Testis (tissue), 2 donors: ENCODE results near the gene GPC1.

Experiments
- POLR2A ChIP-seq: fragments of 450-650 bp; IDR thresholded peaks from one replicate; pipeline ENCODE4 v1.6.1; 2017; ENCODE audit warnings: antibody characterized with exemption, mild to moderate bottlenecking, moderate library complexity
- TF ChIP-seq, protein P1 (sequence below), 3 experiments: fragments of 450-650 bp in 2 of 3; fragments of 200-600 bp in 1 of 3; sonication (generic) in 1 of 3; IDR thresholded peaks; one replicate each; pipeline ENCODE4 v1.5.1; 2016 to 2019; ENCODE audit warnings: antibody characterized with exemption in 3 of 3, mild to moderate bottlenecking in 2 of 3, moderate library complexity in 1 of 3

DNA sequence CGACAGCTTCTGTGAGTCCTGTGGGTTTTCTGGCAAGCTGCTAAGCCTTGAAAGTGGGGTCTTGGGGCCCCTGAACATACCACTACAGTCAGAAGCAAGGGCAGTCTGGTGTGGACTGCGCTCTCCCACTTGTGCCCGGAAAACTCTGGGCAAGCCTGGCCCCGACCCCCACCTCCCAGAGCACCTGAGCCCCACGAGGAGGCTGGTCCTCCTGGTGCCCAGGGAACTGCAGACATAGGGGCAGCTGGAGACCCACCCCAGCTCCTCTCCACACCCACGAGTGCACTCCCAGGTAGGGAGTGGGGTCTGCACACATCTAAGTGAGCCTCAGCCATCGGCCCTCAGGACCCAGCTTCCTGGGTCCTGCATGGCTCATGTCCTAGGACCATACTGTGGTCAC, 16.2 kb upstream of the GPC1 start:
- TF ChIP-seq, protein P1, sequence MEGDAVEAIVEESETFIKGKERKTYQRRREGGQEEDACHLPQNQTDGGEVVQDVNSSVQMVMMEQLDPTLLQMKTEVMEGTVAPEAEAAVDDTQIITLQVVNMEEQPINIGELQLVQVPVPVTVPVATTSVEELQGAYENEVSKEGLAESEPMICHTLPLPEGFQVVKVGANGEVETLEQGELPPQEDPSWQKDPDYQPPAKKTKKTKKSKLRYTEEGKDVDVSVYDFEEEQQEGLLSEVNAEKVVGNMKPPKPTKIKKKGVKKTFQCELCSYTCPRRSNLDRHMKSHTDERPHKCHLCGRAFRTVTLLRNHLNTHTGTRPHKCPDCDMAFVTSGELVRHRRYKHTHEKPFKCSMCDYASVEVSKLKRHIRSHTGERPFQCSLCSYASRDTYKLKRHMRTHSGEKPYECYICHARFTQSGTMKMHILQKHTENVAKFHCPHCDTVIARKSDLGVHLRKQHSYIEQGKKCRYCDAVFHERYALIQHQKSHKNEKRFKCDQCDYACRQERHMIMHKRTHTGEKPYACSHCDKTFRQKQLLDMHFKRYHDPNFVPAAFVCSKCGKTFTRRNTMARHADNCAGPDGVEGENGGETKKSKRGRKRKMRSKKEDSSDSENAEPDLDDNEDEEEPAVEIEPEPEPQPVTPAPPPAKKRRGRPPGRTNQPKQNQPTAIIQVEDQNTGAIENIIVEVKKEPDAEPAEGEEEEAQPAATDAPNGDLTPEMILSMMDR (IDR thresholded peaks at IDR 0.05) = no peak
- no peak for TF ChIP-seq POLR2A
